Measurements from ENCODE around the gene TIGD4. TPM values are rescaled to one million over a fixed set of nuclear protein-coding genes. Genes with fewer than 3 reads are reported as not detected.
"Not testable (repeated sequence)": the region's sequence is repeated elsewhere in the genome, so short reads cannot be mapped to it uniquely, and the experiment has no call there.

The TIGD4 gene
- total and polyA plus RNA-seq, 2 experiments from 2014 or later: 1.6 to 1.7 TPM

DNA sequence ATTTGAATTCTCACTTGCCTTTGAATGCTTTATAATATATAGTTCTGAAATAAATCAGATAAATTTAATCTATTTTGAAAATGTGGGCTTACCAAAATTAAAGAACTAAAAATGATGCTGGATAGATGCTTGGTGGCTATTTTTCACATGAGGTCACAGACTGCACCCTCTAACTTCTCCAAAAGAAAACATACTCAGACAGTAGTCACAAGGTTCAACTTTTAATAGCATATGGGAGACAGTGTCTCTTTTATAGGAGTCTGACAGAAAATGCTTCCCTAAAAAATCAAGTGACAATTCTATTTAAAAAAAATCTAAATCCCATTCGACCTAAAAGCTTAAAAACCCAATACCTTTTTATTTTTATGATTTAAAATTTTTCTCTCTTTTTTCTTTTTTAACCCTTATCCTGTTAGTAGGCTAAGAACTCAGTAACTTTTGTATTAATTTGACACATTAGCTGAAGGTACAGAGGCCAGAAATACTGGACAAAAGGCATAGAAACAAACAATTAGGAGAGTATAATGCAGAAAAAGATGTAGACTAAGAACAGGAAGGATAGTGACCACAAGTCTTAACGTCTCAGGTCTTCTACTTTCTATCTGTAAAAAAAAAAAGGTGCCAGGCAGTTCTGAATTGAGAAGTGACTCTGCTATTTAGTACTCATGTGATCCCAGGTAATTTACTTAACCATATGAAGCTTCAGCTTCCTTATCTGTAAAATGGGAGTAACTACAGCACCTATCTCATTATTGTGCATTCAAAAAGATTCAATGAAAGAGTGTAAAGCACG, 7.6 kb downstream of the TIGD4 start (continued):
- TF ChIP-seq, protein P1, sequence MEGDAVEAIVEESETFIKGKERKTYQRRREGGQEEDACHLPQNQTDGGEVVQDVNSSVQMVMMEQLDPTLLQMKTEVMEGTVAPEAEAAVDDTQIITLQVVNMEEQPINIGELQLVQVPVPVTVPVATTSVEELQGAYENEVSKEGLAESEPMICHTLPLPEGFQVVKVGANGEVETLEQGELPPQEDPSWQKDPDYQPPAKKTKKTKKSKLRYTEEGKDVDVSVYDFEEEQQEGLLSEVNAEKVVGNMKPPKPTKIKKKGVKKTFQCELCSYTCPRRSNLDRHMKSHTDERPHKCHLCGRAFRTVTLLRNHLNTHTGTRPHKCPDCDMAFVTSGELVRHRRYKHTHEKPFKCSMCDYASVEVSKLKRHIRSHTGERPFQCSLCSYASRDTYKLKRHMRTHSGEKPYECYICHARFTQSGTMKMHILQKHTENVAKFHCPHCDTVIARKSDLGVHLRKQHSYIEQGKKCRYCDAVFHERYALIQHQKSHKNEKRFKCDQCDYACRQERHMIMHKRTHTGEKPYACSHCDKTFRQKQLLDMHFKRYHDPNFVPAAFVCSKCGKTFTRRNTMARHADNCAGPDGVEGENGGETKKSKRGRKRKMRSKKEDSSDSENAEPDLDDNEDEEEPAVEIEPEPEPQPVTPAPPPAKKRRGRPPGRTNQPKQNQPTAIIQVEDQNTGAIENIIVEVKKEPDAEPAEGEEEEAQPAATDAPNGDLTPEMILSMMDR (conservative IDR thresholded peaks at IDR 0.05; ENCODE audit: low read depth in 2 of 2): no peak
- TF ChIP-seq ZNF331 (CRISPR knock-in tag; IDR thresholded peaks at IDR 0.05; ENCODE audit: low read depth): no peak
- no peak for TF ChIP-seq NANOG (IDR thresholded peaks at IDR 0.05; ENCODE audit: borderline replicate concordance)
- no peak for TF ChIP-seq CREB1 (CRISPR knock-in tag; IDR thresholded peaks at IDR 0.05; ENCODE audit: low read depth)
- no peak for TF ChIP-seq ZNF114 (CRISPR knock-in tag; IDR thresholded peaks at IDR 0.05)
- TF ChIP-seq, protein P2, sequence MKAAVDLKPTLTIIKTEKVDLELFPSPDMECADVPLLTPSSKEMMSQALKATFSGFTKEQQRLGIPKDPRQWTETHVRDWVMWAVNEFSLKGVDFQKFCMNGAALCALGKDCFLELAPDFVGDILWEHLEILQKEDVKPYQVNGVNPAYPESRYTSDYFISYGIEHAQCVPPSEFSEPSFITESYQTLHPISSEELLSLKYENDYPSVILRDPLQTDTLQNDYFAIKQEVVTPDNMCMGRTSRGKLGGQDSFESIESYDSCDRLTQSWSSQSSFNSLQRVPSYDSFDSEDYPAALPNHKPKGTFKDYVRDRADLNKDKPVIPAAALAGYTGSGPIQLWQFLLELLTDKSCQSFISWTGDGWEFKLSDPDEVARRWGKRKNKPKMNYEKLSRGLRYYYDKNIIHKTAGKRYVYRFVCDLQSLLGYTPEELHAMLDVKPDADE (IDR thresholded peaks at IDR 0.05): no peak

DNA sequence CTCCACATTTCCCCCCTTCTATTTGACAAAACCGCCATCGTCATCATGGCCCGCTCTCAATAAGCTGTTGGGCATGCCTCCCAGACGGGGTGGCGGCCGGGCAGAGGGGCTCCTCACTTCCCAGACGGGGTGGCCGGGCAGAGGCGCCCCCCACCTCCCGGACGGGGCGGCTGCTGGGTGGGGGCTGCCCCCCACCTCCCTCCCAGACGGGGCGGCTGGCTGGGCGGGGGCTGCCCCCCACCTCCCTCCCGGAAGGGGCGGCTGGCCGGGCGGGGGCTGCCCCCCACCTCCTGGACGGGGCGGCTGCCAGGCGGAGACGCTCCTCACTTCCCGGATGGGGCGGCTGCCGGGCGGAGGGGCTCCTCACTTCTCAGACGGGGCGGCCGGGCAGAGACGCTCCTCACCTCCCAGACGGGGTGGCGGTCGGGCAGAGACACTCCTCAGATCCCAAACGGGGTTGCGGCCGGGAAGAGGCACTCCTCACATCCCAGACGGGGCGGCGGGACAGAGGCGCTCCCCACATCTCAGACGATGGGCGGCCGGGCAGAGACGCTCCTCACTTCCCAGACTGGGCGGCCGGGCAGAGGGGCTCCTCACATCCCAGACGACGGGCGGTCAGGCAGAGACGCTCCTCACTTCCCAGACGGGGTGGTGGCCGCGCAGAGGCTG, 14.3 kb downstream of the TIGD4 start:
- not testable (repeated sequence) for H3K27me3 Mint-ChIP-seq (ENCODE audit: insufficient read depth, low read depth, poor library complexity); DNase-seq (ENCODE audit: low spot score); H4K20me1 ChIP-seq (replicated peaks; ENCODE audit: insufficient read depth); H3K9me3 Mint-ChIP-seq; H3K4me3 ChIP-seq; ATAC-seq; H2AFZ ChIP-seq; H3K4me3 Mint-ChIP-seq; H3K36me3 Mint-ChIP-seq (ENCODE audit: low read depth); H3K27ac Mint-ChIP-seq; H3K27ac ChIP-seq (ENCODE audit: low read depth); H3K79me2 ChIP-seq (replicated peaks; ENCODE audit: insufficient read depth); H3K4me2 ChIP-seq; H3K9me2 ChIP-seq (ENCODE audit: insufficient read depth); H3F3A ChIP-seq (replicated peaks; ENCODE audit: low read depth); H3K4me1 ChIP-seq (ENCODE audit: insufficient read depth); H3K27me3 ChIP-seq (ENCODE audit: insufficient read depth); H3K36me3 ChIP-seq (ENCODE audit: insufficient read depth)
- H3K4me1 Mint-ChIP-seq: peaks cover 12% of the 10 kb centered on the region; the same call in 2 of the 3 replicates

DNA sequence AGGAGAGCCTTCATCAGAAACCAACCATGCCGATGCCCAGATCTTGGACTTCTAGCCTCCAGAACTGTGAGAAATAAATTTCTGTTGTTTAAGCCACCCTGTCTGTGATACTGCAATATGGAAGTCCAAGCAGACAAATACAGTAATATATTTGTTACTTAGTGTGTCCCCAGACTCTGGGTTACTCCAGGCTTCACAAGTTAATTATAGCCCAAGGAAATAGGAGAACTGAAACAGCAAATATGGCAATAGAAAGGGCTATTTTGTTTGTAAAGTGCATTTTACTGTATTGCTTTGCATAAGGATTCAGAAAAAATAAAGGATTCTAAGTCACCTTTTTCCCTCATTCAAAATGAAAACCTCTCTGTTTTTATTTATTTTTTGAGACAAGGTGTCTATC, 15.7 kb downstream of the TIGD4 start:
- Mint-ChIP-seq H3K27me3 (ENCODE audit: insufficient read depth, low read depth, poor library complexity) (no peaks in the 10 kb centered on the region), H3K4me1 (peaks cover 12% of the 10 kb centered on the region; the same call in 2 of the 3 replicates), H3K27ac (no peak overlapping the region), H3K4me3 (no peak overlapping the region), H3K9me3 (peaks cover 6% of the 10 kb centered on the region; the same call in 2 of the 3 replicates), H3K36me3 (ENCODE audit: low read depth) (peaks cover 3% of the 10 kb centered on the region)
- H3K9me2 ChIP-seq (ENCODE audit: insufficient read depth): no peaks in the 10 kb centered on the region
- 0 out of 2 replicates have a peak overlapping the region, but pooled peaks have one; percentile 23 for H3K4me2 ChIP-seq
- H2AFZ ChIP-seq: no peak overlapping the region
- H3K4me3 ChIP-seq: no peak overlapping the region
- no peaks in the 10 kb centered on the region for H3K79me2 ChIP-seq (replicated peaks; ENCODE audit: insufficient read depth)
- DNase-seq (ENCODE audit: low spot score) (no peak), ATAC-seq (no peak)
- H3K36me3 ChIP-seq (ENCODE audit: insufficient read depth): no peaks in the 10 kb centered on the region
- H3K4me1 ChIP-seq (ENCODE audit: insufficient read depth): no peaks in the 10 kb centered on the region; the same call in 1 of the 2 replicates
- H3K27me3 ChIP-seq (ENCODE audit: insufficient read depth): no peaks in the 10 kb centered on the region
- H4K20me1 ChIP-seq (replicated peaks; ENCODE audit: insufficient read depth): no peaks in the 10 kb centered on the region
- H3K27ac ChIP-seq (ENCODE audit: low read depth): no peak overlapping the region
- no peaks in the 10 kb centered on the region for H3F3A ChIP-seq (replicated peaks; ENCODE audit: low read depth)
- TF ChIP-seq ZNF114 (CRISPR knock-in tag; IDR thresholded peaks at IDR 0.05): no peak
- TF ChIP-seq JUNB (IDR thresholded peaks at IDR 0.05; ENCODE audit: unreplicated experiment): no peak
- TF ChIP-seq, protein P2 (IDR thresholded peaks at IDR 0.05): no peak
- TF ChIP-seq EZH2phosphoT487 (IDR thresholded peaks at IDR 0.05; ENCODE audit: unreplicated experiment): no peak
- no peak for TF ChIP-seq CREB1 (CRISPR knock-in tag; IDR thresholded peaks at IDR 0.05; ENCODE audit: low read depth)
- TF ChIP-seq, protein P3, sequence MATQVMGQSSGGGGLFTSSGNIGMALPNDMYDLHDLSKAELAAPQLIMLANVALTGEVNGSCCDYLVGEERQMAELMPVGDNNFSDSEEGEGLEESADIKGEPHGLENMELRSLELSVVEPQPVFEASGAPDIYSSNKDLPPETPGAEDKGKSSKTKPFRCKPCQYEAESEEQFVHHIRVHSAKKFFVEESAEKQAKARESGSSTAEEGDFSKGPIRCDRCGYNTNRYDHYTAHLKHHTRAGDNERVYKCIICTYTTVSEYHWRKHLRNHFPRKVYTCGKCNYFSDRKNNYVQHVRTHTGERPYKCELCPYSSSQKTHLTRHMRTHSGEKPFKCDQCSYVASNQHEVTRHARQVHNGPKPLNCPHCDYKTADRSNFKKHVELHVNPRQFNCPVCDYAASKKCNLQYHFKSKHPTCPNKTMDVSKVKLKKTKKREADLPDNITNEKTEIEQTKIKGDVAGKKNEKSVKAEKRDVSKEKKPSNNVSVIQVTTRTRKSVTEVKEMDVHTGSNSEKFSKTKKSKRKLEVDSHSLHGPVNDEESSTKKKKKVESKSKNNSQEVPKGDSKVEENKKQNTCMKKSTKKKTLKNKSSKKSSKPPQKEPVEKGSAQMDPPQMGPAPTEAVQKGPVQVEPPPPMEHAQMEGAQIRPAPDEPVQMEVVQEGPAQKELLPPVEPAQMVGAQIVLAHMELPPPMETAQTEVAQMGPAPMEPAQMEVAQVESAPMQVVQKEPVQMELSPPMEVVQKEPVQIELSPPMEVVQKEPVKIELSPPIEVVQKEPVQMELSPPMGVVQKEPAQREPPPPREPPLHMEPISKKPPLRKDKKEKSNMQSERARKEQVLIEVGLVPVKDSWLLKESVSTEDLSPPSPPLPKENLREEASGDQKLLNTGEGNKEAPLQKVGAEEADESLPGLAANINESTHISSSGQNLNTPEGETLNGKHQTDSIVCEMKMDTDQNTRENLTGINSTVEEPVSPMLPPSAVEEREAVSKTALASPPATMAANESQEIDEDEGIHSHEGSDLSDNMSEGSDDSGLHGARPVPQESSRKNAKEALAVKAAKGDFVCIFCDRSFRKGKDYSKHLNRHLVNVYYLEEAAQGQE (IDR thresholded peaks at IDR 0.05; ENCODE audit: unreplicated experiment): no peak
- no peak for TF ChIP-seq POLR2AphosphoS5 (IDR thresholded peaks at IDR 0.05; ENCODE audit: low read depth)
- no peak for TF ChIP-seq EZH2 (IDR thresholded peaks at IDR 0.05; ENCODE audit: low read depth, unreplicated experiment)
- TF ChIP-seq ZNF331 (CRISPR knock-in tag; IDR thresholded peaks at IDR 0.05; ENCODE audit: low read depth): no peak
- TF ChIP-seq NANOG (IDR thresholded peaks at IDR 0.05; ENCODE audit: borderline replicate concordance): no peak
- no peak for TF ChIP-seq STAT1 (IDR thresholded peaks at IDR 0.05; ENCODE audit: unreplicated experiment)

Measured in GM23338 (cell line).